Cerebellar cortex (tissue), 1 donor: Measurements from ENCODE around the gene CA7.

Experiments used
- DNase-seq: peaks from one replicate; pipeline ENCODE4 v3.0.0-alpha.2; 2015; ENCODE audit warnings: low spot score

CA7 gene

DNA sequence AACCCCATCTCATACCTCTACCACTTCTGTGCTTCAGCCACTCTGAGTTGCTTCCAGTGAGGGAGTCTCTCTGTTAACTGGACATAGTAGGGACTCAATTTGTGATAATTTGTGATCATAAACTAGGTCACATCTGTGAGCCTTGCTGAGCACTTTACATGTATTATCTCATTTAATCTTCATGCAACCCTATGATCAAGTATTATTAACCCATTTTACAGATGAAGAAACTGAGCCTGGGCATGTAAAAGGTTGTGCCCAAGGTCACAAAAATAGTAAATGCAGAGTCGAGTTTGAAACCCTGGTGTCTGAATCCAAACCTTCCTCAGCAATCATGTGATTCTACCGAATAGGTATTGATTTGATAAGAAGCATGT lies 54.7 kb downstream of the CA7 start:
- DNase-seq, result no peak

DNA sequence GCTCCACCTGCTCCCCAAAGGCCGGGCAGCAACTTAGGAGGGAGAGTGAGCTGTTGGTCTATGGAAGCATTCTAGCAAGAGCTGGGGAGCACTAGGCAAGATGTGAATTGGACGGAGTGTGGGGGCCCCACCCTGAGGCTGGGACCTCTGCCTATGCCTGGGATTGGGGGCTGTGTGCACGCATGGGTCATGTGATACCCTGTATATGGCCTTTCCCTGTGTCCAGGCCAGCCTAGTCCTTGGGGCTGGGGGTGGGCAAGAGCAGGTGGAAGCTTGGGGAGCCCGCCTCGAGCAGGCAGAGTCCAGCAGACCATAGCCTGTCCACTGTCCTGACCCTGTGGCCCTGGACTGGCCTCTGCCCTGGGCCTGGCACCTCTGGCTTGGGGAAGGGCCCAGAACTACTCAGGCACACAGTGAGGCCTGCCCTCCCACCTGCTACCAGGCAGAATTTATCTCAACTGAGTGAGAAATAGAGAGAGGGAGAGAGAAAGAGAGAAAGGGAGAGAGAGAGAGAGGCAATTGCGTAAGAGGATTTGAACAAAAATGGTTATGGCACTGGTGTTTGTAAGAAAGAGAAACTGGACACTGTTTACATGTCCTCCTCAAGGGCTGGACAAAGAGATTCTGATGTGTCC lies 55.2 kb downstream of the CA7 start:
- DNase-seq, result no peak

- no peak for DNase-seq
Measured at GRCh38 chr16:66899945-66900710, 55.9 kb downstream of the CA7 start.

DNA sequence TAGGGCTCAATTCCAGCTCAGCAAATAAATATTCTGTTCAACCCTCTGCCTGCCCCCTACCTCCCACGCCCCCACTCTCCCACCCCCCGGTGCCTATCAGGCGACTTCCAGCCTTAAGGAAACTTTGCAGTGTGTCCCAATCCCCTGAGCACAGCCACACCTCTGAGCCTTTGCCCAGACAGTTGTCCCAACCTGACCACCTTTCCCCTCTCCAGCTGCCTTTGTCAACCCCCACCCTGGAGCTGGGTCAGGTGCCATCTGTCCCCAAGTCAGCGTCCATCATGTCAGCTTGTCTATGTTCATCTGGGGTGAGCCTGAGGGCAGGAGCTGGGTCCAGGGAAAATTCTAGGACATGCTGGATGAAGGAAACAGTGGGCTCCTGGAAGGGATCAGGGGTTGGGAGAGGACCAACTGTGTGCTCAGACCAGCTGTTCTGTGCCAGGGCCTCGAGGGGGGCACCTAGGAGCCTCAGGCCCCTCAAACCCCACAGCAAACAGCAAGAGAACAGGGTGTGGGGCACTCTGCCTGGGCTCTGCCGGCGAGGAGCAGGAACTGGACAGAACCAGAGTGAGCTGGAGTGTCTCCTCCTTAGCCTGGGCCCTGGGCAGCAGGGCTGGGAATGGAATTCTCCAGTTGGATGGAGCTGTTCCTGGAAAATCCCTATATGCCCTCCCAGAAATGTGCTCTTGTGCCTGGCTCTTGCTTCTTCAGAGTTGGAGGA lies 56.7 kb downstream of the CA7 start:
- peak; percentile 79 for DNase-seq

DNA sequence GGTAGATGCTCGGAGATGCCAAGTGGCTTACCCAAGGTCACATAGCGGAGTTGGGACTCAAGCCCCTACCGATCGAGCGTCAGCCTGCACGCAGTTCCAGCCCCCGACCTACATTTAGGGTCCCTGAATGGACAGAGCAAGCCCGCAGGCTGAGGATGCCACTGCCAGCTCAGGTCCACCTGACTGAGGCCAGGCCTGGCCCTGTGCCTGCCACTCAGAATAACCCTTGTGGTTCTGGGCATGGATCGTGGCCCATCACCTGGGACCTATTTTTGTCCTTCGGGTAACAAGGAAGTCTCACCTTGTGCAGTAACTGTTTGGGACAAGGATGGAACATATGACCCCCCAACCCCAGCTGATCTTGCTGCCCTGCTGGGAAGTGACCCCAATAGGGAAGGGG lies 57.4 kb downstream of the CA7 start:
- peak; percentile 86 for DNase-seq

DNA sequence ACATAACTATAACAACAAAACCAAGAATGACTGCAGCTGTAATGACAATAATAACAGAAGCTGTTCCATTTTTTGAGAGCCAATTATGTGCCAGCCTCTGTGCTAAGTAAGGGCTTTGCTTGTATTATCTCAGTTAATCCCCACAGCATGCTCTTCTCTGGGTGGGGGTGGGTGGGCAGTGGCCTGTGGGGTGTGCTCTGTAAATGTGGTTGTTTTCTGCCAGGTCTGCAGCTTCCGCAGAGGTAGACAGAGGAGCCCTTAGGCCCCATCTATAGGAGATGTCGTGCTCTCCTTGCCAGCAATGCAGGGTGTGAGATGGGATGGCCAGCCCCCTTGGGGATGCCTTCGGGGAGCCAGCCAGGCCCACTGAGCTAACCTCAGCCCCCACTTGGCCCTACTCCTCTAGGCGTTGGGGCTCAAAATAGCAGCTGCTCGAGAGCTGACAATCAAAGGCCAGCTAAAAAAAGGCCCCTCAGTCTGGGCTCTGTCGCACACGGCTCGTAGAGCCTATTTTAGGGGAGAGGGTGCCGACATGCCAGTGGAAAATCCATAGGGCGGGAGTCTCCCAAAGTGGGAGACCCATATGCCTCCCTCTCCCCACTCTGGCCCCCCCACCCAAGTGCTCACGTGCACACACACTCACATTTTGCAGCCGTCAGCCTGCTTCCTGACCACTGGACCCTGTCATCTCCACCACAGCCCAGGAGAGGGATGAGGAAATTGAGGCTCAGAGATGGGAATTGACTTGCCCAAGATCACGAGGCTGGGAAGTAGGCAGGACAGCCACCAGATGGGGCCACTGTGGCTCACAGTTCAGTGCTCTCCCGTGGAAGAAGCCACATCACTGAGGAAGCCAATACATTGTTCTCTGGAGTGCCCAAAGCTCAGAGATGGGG lies 58.7 kb downstream of the CA7 start:
- no peak for DNase-seq
